ENCODE data around the gene RBM26. TPM values are rescaled to one million over a fixed set of nuclear protein-coding genes. Genes with fewer than 3 reads are reported as not detected.

The RBM26 gene
- total and polyA plus RNA-seq, 2 of the 4 experiments (the other 2 are of a cell fraction), result 17.6 to 18.1 TPM

DNA sequence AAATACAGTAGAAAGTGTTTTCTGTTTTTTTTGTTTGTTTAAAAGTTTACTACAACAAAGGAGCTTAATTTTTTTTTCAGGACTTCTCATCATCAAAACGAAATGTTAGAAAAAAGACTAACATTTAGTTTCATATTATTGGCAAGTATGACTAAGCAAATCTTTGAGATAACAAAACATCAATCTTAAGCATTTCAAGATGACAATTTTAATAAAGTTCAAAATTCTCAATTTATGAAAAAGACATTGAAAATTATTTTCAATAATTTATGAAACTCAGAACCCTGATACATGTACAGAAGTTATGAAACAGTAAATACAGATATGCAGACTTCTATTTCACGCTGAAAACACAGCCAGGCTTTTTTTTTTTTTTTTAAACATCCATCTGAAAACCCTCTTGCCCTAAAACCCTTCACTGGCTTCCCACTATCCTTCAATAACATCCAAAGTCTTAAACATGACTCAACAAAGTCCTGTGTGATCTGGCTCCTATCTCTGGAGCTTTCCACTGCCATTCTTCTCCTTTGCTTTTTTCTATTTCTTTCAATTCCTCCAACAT is 3.9 kb downstream of the RBM26 start:
- Histone ChIP-seq H3K4me2 (ENCODE audit: low read depth, low read length) (no peak overlapping the region), H3K27me3 (ENCODE audit: control insufficient read depth, insufficient read depth, low read length) (no peaks in the 10 kb centered on the region), H4K8ac (ENCODE audit: low read depth in 2 of 2, low read length in 2 of 2) (no peak overlapping the region), H2AFZ (replicated peaks; ENCODE audit: low read length, poor library complexity) (no peak overlapping the region), H3K4me1 (ENCODE audit: control insufficient read depth, insufficient read depth, low read length) (peaks cover 3% of the 10 kb centered on the region; the same call in 1 of the 2 replicates), H4K5ac (ENCODE audit: low read depth, low read length) (no peak overlapping the region), H3K9me3 (ENCODE audit: control insufficient read depth, insufficient read depth, low read length) (no peaks in the 10 kb centered on the region), H2AK9ac (replicated peaks; ENCODE audit: low read depth, low read length, poor library complexity) (no peak overlapping the region), H3K79me1 (ENCODE audit: low read depth in 1 of 2, low read length in 2 of 2) (peaks cover 13 to 49% of the 10 kb centered on the region in 2 experiments), H2BK15ac (ENCODE audit: low read depth, low read length) (no peak overlapping the region), H3K27ac (ENCODE audit: insufficient read depth, low read length) (no peak overlapping the region), H3K23ac (ENCODE audit: low read depth, low read length) (no peak overlapping the region), H4K91ac (ENCODE audit: insufficient read depth, low read depth, low read length) (no peak overlapping the region), H3K56ac (ENCODE audit: extremely low read depth, insufficient read depth, low read length) (no peak overlapping the region), H3K18ac (ENCODE audit: low read depth, low read length) (no peak overlapping the region), H3K9me1 (ENCODE audit: insufficient read depth, low read length) (no peaks in the 10 kb centered on the region; the same call in 1 of the 2 replicates), H3K9ac (ENCODE audit: low read depth, low read length) (no peak overlapping the region), H3K36me3 (ENCODE audit: control insufficient read depth, insufficient read depth, low read length) (peaks cover 2% of the 10 kb centered on the region; the same call in 1 of the 2 replicates), H3K4ac (ENCODE audit: low read depth, low read length) (no peak overlapping the region), H2BK5ac (ENCODE audit: low read depth, low read length, poor library complexity, severe bottlenecking) (no peak overlapping the region), H3K14ac (replicated peaks; ENCODE audit: low read depth, low read length) (no peak overlapping the region), H2BK20ac (ENCODE audit: low read depth, low read length) (no peak overlapping the region), H2BK120ac (ENCODE audit: low read depth, low read length) (no peak overlapping the region), H3K4me3 (ENCODE audit: insufficient read depth, low read depth, low read length) (no peak overlapping the region), H4K20me1 (ENCODE audit: insufficient read depth, low read length) (peaks cover 33% of the 10 kb centered on the region), H2AK5ac (ENCODE audit: low read depth, low read length) (no peak overlapping the region)
- DNase-seq, result no peak
- intact Hi-C loops (cut with micrococcal nuclease), result no loop called here
- ATAC-seq (ENCODE audit: low read depth), result no peak
- BruUV-seq (replicated peaks), result no TSS peak
- CTCF ChIA-PET, result interaction anchor here (1.7 kb wide), 1 partner anchor 11 kb away, joined by 4 read pairs; no protein-coding TSS in a partner anchor
- WGBS, 2 experiments (ENCODE audit: extremely low coverage in 2 of 2, insufficient read length in 1 of 2), result no CpG with 5 or more reads among the region's 2 CpGs
- dilution Hi-C loops (cut with HindIII; ENCODE audit: low sequenced_read_pairs, unreplicated experiment), result no loop called here
- no peak for TF ChIP-seq BHLHE40 (IDR thresholded peaks at IDR 0.05; ENCODE audit: low read depth, low read length)
- peak; percentile 68; the same call in 1 of the 2 replicates for TF ChIP-seq NFE2L2 (IDR thresholded peaks at IDR 0.05; ENCODE audit: low read depth, low read length)
- POLR2A ChIA-PET (ENCODE audit: unreplicated experiment), result no interaction called here
- in situ Hi-C loops (cut with MboI; ENCODE audit: low sequenced_read_pairs), result loop anchor here (25.0 kb wide), 1 partner anchor 935 kb away; the partner anchor contains the start of gene SPRY2

Measured in IMR-90 (cell line).